ENCODE results near the gene LYPD6B. TPM values are rescaled to one million over a fixed set of nuclear protein-coding genes. Genes with fewer than 3 reads are reported as not detected.

Gene LYPD6B
- total and polyA plus RNA-seq, 10 donors = 0.46 to 3.5 (median 1.9) TPM

GRCh38 chr2:149021761-149022160 lies 16.7 kb upstream of the LYPD6B start:
- Histone ChIP-seq H3K4me3 (no peak overlapping the region), H3K27me3 (replicated peaks in 1 of 7) (peaks cover 0 to 4% (median 0%) of the 10 kb centered on the region in 7 donors), H3K4me1 (peaks cover 0 to 38% (median 12%) of the 10 kb centered on the region in 6 donors), H3K36me3 (no peaks in the 10 kb centered on the region), H3K27ac (peak overlapping the region in 7 of 8 donors; percentile 14 to 76 (median 57)), H3K9me3 (no peaks in the 10 kb centered on the region)
- DNase-seq = no peak
- 75 to 88% (median 83%) methylated on average over 6 of the region's 6 CpGs for WGBS, 5 donors
- intact Hi-C loops (cut with DNase I; ENCODE audit: low total_unique reads) = no loop called here
- TF ChIP-seq POLR2AphosphoS5 (IDR thresholded peaks at IDR 0.05) (no peak), POLR2A (IDR thresholded peaks at IDR 0.05) (no peak), CTCF (IDR thresholded peaks at IDR 0.05 in 8 of 11, conservative IDR thresholded peaks at IDR 0.05 in 3 of 11) (no peak)

GRCh38 chr2:149023091-149023490 lies 15.4 kb upstream of the LYPD6B start:
- intact Hi-C loops (cut with DNase I; ENCODE audit: low total_unique reads) = no loop called here
- Histone ChIP-seq H3K9me3 (no peaks in the 10 kb centered on the region), H3K4me3 (no peak overlapping the region), H3K27me3 (replicated peaks in 1 of 7) (no peaks in the 10 kb centered on the region), H3K36me3 (no peaks in the 10 kb centered on the region), H3K4me1 (peaks cover 0 to 27% (median 9%) of the 10 kb centered on the region in 6 donors), H3K27ac (peak overlapping the region in 2 of 8 donors; percentile 72 to 76)
- WGBS, 5 donors = 70 to 93% (median 84%) methylated on average over 6 of the region's 6 CpGs
- DNase-seq = no peak
- TF ChIP-seq CTCF (IDR thresholded peaks at IDR 0.05 in 8 of 11, conservative IDR thresholded peaks at IDR 0.05 in 3 of 11) (no peak), POLR2AphosphoS5 (IDR thresholded peaks at IDR 0.05) (no peak), POLR2A (IDR thresholded peaks at IDR 0.05) (no peak)

- intact Hi-C loops (cut with DNase I; ENCODE audit: low total_unique reads) = no loop called here
- H3K27ac ChIP-seq = no peak overlapping the region
- no peak overlapping the region for H3K4me3 ChIP-seq
- 62 to 79% (median 70%) methylated on average over 7 of the region's 7 CpGs for WGBS, 5 donors
- peaks cover 0 to 3% (median 0%) of the 10 kb centered on the region in 7 donors for H3K27me3 ChIP-seq (replicated peaks in 1 of 7)
- no peak for TF ChIP-seq POLR2AphosphoS5 (IDR thresholded peaks at IDR 0.05)
- TF ChIP-seq POLR2A (IDR thresholded peaks at IDR 0.05) = no peak
- TF ChIP-seq CTCF (IDR thresholded peaks at IDR 0.05 in 8 of 11, conservative IDR thresholded peaks at IDR 0.05 in 3 of 11) = no peak
- H3K4me1 ChIP-seq = peaks cover 0 to 3% (median 0%) of the 10 kb centered on the region in 6 donors
- no peaks in the 10 kb centered on the region for H3K9me3 ChIP-seq
- H3K36me3 ChIP-seq = no peaks in the 10 kb centered on the region
- no peak for DNase-seq
These were observed 10.8 kb upstream of the LYPD6B start for GRCh38 chr2:149027590-149028250.

- Histone ChIP-seq H3K27ac (no peak overlapping the region), H3K27me3 (replicated peaks in 1 of 7) (peaks cover 0 to 3% (median 0%) of the 10 kb centered on the region in 7 donors), H3K4me3 (no peak overlapping the region), H3K4me1 (peaks cover 0 to 3% (median 0%) of the 10 kb centered on the region in 6 donors), H3K9me3 (no peaks in the 10 kb centered on the region), H3K36me3 (no peaks in the 10 kb centered on the region)
- no peak for DNase-seq
- TF ChIP-seq POLR2A (IDR thresholded peaks at IDR 0.05) = no peak
- no peak for TF ChIP-seq POLR2AphosphoS5 (IDR thresholded peaks at IDR 0.05)
- TF ChIP-seq CTCF (IDR thresholded peaks at IDR 0.05 in 8 of 11, conservative IDR thresholded peaks at IDR 0.05 in 3 of 11) = no peak
- WGBS, 5 donors = 76 to 86% (median 78%) methylated on average over 6 of the region's 6 CpGs
- intact Hi-C loops (cut with DNase I; ENCODE audit: low total_unique reads) = no loop called here
These were observed 10.1 kb upstream of the LYPD6B start for GRCh38 chr2:149028377-149028776.

Data from spleen (tissue), 11 donors.